AG20443 (cell line): ENCODE measurements around the gene REC8.
"Not testable (repeated sequence)": the region's sequence is repeated elsewhere in the genome, so short reads cannot be mapped to it uniquely, and the experiment has no call there.

ENCODE experiments used
- DNase-seq: peaks from one replicate; pipeline ENCODE4 v3.0.0; 2012; ENCODE audit warnings: low spot score, mixed read lengths

The REC8 gene

GRCh38 chr14:24204163-24205146 is 32.6 kb downstream of the REC8 start:
- no peak for DNase-seq

- DNase-seq, result no peak
Measured at GRCh38 chr14:24206260-24207103, 34.6 kb downstream of the REC8 start.

- DNase-seq, result no peak
Measured at GRCh38 chr14:24207104-24207551, 35.2 kb downstream of the REC8 start.

GRCh38 chr14:24207625-24208024 is 35.7 kb downstream of the REC8 start:
- no peak for DNase-seq

GRCh38 chr14:24211311-24211710 is 39.4 kb downstream of the REC8 start:
- DNase-seq, result no peak

- DNase-seq, result peak; percentile 97
Measured at GRCh38 chr14:24212924-24213865, 41.3 kb downstream of the REC8 start, which contains the start of gene CHMP4A. CHMP4A (minus strand) TSS chr14:24213488; CDS start chr14:24213439, 49 bp downstream.

GRCh38 chr14:24213866-24214662 is 42.2 kb downstream of the REC8 start:
- no peak for DNase-seq

GRCh38 chr14:24215495-24216344 is 43.8 kb downstream of the REC8 start, which contains the start of gene MDP1:
MDP1 (minus strand) TSS chr14:24216066; CDS start chr14:24215955, 111 bp downstream.
- peak; percentile 92 for DNase-seq

GRCh38 chr14:24216345-24216699 is 44.4 kb downstream of the REC8 start:
- DNase-seq, result no peak

- not testable (repeated sequence) for DNase-seq
Measured at GRCh38 chr14:24216876-24217275, 45.0 kb downstream of the REC8 start.

GRCh38 chr14:24219080-24219479 is 47.2 kb downstream of the REC8 start:
- DNase-seq, result no peak

- DNase-seq, result no peak
Measured at GRCh38 chr14:24219521-24219920, 47.6 kb downstream of the REC8 start.

- DNase-seq, result not testable (repeated sequence)
Measured at GRCh38 chr14:24222987-24223386, 51.1 kb downstream of the REC8 start.

GRCh38 chr14:24224618-24225071 is 52.8 kb downstream of the REC8 start:
- peak; percentile 61 for DNase-seq

GRCh38 chr14:24226473-24226872 is 54.6 kb downstream of the REC8 start:
- DNase-seq, result no peak

GRCh38 chr14:24228902-24229301 is 57.0 kb downstream of the REC8 start:
- DNase-seq, result no peak
